ENCODE measurements around the gene STK32B.
A peak's percentile ranks its signal among the peaks of the same experiment; 100 is the strongest.
"Not testable (repeated sequence)": the region's sequence is repeated elsewhere in the genome, so short reads cannot be mapped to it uniquely, and the experiment has no call there.

The STK32B gene

DNA sequence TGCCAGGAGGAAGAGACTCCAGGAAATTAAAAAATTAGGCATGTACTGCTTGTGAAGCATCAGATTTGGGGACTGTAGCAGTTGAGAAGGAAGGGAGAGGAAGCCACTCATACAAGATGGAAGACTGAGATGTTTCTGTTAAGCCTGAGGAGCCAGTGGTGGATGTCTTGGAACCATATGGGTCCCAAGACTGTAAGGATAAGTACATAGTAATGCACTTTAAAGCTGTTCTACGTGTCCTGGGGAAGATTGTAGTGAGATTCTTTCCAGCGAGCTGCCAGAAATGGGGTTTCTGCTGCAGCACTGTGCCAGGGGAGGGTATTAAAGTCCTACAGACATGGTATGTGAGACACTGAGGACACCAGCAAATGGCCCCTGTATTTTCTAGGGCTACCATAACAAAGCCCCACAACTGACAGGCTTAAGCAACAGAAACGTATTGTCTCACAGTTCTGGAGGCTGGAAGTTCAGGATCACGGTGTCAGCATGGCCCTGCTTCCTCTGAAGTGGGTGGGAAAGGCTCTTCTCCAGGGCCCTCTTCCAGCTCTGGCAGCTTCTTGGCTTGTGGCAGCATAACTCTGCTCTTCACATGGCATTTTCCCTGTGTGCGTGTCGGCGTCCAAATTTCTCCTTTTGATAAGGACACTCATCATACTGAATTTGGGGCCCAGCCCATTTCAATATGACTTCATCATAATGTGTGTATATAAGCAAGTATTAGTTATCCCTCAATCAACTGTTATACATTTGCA lies 352.6 kb downstream of the STK32B start:
- DNase-seq: no peak

DNA sequence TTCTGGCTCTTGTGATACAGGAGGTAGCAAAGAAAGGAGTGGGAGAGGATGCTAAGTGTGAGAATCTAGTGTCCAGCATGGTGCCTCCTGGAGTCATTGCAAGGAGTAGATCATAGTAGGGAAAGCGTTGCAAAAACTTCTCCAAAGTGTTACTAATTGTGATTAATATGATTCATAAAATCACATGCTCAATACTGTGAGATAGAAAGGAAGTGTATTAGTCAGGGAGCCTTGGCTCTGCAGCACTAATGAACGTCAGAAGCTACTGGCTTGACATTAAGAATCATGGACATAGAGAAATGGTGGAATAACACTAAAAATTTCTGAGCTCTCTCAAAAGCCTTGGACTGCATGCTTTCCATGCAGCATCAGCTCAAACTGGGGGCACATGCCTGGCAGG lies 358.0 kb downstream of the STK32B start:
- DNase-seq: no peak

DNA sequence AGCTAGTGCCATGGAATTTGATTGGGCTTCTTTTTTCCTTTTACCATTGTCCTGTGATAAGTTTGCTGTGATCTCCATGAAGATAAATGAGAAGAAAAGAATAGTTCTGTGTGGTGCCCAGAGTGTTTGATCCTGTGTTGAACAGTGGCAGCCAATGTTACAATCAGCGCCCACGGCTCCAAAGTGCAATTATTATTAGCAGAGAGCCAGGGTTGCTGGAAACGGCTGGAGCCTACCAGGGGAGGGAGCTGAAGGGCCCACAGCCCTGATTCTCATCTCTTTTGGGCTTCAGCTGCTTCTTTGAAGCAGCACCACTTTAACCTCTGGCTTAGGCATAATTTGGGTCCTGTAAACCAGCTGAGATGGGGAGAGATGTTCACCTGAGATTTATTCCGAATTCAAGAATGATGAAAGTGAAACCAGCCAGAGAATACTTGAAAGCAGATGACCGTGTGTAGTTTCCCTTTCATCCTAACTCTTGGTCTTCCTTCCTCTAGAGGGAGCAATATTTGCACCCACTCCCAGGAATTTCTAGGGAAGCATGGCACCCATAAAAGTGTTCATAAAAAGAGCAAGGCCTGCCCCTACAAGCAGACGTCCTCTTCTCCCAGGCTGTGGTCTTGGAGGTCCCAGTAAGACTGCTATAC lies 358.8 kb downstream of the STK32B start:
- no peak for DNase-seq

DNA sequence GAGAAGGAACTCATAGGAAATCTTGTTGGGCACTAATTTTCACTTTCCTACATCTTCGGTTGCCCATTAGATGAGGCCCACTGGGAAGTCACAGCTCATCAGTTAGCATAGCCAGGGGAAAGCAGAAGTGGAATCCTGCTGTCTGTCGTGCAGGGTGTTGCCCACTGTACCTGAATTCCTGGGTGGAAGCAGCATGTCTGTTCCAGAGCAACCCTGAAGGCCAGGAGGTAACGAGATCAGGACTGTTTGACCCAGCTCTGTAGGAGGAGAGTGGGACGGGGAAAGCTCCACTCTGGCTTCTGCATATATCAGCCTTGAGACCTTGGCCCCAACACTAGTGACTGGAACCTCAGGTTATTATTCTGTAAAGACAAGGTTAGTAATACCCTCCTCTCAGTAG lies 361.0 kb downstream of the STK32B start:
- DNase-seq: no peak

DNA sequence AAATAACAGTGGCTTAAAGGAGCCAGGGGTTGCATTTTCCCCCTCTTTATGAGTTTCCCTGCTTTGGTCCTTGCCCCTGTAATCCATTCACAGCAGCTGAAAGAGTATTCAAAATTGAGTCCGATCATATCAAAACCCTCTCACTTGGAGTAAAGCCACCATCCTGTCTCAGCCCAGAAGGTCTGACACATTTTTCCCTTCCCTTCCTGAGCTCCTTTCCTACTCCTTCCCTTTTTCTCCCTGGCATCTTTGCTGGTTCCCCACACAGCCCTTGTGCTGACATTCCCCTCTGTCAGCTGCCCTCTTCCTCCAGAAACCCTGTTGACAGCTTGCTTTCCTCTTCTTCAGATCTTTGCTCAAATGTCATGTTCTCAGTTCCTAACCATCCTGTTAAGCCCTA lies 361.5 kb downstream of the STK32B start:
- no peak for DNase-seq

DNA sequence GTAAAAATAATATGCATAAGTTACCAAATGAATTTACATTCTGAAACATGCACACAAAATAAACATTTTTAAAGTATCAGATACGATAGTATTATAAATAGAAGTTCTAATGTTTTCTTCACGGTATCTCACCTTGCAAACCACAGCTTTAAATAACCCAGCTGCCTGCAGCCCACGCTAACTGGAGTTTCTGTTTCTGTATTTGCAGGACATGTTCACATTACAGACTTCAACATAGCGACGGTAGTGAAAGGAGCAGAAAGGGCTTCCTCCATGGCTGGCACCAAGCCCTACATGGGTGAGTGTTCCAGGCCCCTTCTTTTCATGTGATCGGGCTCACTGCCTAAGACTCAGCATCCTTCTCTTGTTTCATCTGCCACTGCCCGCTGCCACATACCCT lies 365.4 kb downstream of the STK32B start:
- DNase-seq: peak; percentile 2

DNA sequence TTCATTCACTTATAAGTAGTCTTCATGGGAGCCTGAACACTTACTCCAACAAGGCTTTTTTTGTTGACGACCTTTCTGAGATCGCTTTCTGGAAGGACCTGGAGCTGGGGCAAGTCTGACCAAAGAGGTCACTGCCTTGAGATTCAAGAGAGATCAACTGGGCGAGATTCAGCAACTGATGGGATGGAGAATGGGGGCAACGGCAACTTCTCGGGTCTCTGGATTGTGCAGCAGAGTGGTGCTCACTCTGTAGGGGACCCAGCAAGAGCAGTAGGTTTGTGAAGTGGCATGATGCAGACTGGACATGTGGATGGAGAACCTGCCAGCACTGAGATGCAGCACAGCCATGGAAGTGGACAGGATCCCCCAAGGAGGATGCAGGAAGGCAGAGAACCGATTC lies 369.0 kb downstream of the STK32B start:
- no peak for DNase-seq

DNA sequence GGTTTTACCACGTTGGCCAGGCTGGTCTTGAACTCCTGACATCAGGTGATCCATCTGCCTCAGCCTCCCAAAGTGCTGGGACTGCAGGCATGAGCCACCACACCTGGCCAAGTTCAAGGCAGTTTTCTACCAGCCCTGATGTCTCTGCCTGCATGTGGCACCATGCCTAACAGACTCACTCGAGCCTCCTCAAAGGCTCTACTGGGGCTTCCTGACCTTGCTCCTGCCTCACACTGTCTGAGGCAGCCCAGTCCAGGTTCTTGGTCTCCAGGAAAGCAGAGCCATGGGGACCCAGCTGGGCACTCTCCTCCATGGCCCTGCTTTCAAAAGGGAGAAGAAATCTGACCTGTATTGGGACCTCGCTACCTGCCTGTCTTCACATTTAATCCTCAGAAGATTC lies 370.1 kb downstream of the STK32B start:
- no peak for DNase-seq

DNA sequence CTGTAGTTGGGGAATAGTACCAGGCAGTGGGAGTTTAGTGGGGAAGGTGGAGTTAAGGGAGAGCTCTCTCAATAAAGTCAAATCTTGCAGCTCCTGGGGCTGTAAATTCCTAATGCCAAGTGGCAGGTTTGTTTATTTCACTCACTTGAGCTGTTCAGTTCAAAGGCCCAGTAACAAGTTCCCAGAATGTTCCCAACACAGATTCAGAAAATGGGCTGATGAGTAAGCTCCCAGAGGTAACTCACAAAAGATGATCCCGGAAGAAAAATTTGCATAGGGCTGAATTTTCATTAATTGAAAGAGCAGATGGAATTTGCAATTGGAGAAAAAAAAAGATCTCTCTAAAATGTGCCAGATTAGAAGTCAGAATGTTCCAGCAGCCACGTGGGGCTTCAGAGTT lies 370.9 kb downstream of the STK32B start:
- DNase-seq: no peak

DNA sequence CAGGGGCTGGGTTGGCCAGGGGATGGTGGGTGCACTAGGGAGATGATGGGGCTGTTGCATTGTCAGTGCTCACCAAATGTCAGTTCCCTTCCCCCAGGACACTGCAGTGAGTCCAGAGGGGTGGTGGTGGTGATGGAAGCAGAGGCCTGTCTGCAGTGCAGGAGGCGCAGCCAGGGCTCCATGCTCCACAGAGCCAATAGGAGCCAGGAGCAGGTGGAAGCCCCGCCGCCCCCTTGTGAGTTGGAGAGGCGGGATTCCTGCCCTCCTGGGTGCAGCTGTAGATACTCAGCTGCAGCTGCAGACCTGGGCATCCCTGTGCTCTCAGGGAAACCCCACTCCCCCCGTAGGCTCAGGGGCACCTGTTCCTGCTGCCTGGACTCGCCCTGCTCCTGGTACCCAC lies 372.4 kb downstream of the STK32B start:
- no peak for DNase-seq

DNA sequence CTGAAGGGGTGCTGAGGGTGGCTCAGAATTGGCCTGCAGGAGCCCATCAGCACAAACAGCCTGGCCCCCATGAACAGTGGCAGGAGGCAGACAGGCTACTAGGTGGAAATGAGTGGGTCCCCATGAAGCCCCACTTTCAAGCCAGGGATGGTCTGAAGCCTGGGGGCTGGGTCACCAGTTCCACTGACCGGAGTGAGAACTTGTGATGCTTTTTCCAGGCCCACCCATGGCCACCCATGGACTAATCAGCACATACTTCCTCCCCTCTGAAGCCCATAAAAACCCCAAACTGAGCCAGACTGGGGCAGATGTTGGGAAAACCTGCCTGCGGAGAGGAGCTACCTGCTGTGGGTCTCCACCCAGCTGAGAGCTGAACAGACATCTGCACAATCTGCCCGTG lies 372.9 kb downstream of the STK32B start:
- no peak for DNase-seq

DNA sequence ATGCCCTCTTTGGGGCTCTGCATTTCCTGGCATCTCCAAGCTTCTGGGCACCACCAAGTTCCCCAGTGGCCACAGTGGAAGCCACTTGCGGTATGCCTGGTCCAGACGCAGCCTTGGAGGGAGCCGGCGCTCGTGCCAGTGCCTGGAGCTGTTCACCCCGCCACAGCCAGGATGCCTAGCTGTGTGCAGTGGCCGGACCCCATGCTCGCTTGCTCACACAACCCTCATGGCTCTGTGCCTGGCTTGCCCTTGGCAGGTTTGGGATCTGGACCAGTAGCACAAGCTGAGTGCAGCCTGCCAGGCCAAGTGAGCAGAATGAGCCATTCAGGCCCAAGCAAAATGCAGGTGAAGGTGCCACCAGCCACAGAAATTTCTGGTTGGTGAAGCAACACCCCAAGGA lies 373.6 kb downstream of the STK32B start:
- no peak for DNase-seq

DNA sequence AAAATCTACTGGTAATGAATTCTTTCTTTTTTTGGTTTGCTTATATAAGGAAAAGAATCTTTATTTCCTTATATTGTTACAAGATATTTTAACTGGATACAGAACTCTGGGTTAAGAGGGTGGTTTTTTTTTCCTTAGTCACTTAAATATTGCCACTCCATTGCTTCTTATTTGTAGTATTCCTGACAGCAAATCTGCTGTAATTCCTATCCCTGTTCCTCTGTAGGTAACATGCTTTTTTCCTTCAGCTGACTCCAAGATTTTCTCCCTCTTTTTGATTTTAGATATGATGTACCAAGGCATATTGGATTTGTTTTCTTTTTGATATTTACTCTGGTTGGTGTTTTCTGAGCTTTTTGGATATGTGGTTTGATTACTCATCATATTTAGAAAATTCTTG lies 378.5 kb downstream of the STK32B start:
- DNase-seq: no peak

DNA sequence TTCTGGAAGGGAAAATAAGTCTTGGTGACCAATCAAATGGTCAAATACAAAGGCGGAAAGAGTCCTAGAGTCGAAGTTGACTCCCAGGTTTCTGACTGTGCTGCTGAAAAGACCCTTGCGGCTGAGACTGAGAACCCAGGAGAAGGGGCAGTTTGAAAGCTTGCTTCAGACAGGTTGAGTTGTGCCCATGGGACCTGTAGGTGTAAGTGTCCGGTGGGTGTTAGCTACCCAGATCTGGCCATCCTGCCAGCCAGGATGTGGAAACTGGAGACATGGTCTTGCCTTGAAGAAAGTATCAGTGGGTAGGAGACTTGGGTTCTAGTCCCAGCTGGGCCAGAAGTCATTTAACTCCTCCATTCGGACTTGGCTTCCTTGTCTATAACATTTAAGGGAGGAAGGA lies 381.9 kb downstream of the STK32B start:
- no peak for DNase-seq

DNA sequence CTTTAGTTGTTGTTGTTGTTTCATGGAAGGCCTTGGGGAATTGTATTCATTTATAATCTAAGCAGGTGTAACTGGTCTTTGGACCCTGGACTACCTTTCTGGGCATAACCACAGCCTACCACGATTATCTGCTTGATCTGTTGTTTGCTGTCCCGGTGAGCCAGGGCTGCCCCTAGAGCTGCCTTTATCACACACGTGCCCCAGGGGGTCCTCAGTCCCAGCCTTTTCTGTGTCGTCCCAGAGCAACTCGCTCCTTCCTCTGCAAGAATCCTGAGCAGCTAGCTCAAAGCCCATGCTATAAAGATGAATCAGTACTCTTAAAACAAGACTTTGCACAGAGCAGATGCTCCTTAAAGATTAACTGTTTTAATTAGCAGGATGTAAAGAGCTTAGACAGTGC lies 383.9 kb downstream of the STK32B start:
- no peak for DNase-seq

DNA sequence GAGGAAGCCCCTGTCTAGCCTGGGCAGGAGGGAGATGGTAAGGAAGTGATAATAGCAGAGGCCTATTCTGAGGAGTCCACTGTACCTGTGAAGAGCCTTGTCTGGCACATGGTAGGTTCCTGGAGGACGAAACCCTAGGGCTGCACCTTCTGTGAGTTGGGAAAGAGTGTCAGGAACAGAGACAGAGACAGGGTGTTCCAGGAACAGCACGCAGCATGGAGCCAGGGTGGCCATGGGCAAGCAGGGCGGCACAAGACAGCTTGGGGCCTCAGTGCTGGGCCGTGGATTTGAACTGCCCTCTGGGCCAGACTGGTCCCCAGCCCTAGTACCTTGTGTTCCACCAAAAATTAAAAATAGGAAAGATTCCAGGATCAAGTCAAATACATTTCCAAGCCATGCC lies 384.5 kb downstream of the STK32B start:
- DNase-seq: no peak

DNA sequence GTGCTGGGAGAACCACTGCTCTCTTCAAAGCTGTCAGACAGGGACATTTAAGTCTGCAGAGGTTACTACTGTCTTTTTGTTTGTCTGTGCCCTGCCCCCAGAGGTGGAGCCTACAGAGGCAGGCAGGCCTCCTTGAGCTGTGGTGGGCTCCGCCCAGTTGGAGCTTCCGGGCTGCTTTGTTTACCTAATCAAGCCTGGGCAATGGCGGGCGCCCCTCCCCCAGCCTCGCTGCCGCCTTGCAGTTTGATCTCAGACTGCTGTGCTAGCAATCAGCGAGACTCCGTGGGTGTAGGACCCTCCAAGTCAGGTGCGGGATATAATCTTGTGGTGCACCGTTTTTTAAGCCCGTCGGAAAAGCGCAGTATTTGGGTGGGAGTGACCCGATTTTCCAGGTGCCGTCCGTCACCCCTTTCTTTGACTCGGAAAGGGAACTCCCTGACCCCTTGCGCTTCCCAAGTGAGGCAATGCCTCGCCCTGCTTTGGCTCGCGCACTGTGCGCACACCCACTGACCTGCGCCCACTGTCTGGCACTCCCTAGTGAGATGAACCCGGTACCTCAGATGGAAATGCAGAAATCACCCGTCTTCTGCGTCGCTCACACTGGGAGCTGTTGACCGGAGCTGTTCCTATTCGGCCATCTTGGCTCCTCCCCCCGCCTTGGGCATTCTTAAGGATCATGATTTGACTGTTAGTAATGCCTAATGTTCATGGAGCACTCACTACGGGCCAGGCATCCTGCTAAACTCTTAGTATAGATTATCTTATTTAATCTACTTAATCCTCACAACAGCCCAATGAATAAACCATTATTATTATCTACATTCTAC lies 392.9 kb downstream of the STK32B start:
- not testable (repeated sequence) for DNase-seq

DNA sequence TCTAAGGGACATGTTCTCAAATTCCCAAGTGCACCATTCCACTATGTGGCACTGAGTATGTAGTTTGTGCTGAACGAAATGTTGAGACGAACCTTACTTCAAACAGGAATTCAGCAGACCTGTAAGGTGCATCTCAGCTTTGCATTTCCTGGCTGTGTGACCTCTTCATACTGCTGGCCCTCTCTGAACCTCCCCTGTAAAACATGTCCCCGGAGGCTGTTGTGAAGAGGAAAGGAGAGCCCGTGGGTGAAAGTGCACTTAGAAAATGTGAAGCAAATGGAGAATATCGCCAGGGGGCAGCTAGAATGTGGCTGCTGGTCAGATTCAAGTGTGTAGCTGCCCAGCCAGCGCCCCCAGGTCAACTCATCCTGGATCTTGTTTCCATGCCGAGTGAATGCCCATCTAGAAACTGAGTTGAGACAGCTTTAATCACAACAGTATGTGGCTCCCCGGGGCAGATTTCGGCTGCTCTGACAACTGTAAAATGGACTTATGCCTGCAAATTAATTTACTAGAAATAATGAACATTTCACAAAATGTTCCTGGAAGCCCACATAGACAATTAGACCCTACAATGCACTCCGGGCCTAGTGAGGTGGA lies 393.7 kb downstream of the STK32B start:
- DNase-seq: no peak

DNA sequence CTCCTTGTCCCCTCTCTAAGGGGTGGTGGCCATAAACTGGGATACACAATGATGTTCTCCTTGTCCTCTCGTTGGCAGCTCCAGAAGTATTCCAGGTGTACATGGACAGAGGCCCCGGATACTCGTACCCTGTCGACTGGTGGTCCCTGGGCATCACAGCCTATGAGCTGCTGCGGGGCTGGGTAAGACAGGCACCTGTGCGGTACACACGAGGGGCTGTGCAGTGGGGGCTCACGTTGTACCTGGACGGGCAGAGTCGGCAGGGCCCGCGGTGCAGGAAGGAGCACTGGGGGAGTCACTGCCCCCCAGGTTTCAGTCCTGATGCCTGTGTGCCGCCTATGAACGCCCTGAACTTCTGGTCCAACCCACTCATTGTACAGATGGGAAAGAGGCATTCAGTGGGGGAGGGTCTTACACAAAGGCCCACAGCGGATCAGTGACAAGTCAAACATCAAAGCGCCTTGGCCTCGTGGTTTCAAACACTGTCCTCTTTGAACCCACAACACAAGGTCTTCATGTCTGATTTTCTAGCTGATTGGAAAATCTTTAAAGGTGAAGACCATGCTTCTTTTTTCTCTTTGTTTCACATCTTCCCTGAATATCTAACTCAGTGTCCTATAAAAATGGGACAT lies 395.4 kb downstream of the STK32B start:
- no peak for DNase-seq

DNA sequence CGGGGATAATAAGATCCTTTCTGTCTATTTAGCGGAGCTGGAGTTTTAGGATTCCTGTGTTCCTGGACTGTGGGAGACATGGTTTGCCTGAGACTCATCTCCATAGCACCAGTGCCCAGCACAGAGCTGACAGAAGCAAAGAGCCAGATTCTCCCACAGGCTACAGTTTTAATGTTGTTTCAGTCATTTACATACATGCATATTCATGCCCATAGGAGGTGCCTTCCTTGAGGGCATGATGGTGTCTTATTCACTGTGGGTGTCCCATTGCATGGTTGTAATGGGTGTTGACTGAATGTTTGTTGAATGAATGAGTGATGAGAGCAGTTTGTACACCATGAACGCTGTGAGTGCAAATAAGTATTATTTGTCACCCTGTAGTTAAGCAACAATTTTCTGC lies 396.5 kb downstream of the STK32B start:
- DNase-seq: no peak

DNA sequence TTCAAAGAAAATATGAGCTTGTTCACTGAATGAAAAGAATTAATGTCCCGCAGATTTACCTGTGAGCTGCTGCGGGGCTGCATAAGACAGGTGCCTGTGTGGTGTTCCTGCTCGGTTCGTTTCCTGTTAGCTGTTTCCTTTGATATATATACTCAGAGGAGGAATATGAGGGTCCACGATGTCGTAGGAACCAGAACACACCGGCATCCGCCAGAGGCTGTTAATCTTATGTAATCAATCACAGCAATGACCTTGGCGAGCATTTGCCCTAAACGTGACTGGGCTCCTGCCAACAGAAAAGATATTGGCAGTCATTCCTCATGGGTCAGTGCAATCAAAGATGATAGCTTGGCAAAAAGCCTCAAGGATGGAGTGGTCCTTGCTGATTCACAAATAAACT lies 396.9 kb downstream of the STK32B start:
- no peak for DNase-seq

DNA sequence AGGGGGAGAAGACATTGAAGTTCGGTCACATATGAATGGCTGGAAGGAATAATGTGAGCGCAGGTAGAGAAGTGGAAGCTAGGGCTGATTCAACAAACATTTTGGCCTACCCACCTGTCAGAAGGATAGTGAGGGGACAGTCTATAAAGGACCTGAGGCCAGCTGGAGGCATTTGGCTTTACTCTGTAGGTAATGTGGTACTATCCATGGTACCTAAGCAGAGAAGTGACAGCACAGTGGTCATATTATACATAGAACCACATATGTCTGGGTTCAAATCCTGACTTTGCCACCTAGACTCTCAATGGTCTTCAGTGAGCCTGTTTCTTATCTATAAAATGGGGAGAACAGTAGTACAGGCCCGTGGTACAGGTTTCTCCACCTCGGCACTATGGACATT lies 400.0 kb downstream of the STK32B start:
- DNase-seq: no peak

DNA sequence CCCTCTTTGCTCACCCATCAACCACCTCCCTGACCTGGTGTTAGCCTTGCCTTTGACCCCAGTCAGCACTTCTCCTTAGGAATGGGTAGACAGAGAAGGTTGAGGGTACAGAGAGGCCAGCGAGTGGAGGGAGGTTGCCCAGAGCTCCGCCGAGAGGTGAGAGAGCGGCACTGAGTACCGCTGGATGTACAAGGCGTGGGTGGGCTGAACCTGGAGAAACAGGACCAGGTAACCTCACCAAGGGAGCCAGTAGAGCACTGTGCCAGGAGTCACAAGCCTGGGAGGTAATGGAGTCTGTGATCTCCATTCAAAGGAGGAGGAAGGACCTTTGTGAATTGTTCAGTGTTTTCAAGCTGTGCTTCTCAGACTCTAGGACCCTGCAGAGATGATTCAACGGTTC lies 400.9 kb downstream of the STK32B start:
- DNase-seq: no peak
